GM12878 (cell line): ENCODE measurements around the gene TAF3. TPM values are rescaled to one million over a fixed set of nuclear protein-coding genes. Genes with fewer than 3 reads are reported as not detected.

Experiments used
- ATAC-seq: fragments of 200-7000 bp; cut with Tn5 transposase; 3 replicates; pipeline ENCODE4 v1.9.1; 2020; ENCODE audit warnings: mild to moderate bottlenecking, moderate library complexity
- BruUV-seq: library from RNA; stranded (reverse); fragments of 400-500 nt; replicated peaks from 2 replicates; lab custom pipeline; 2021; lab: Mats Ljungman, UMichigan
- CTCF ChIA-PET: fragments of 300-600 bp; sonication (Branson Sonifier 250); formaldehyde crosslinking; extraction: SDS; loops from one replicate; lab custom pipeline; 2021; ENCODE audit warnings: inconsistent platforms; lab: Yijun Ruan, JAX
- POLR2A ChIA-PET: fragments of 350-600 bp; formaldehyde crosslinking; extraction: SDS; loops from one replicate; lab custom pipeline; 2021; ENCODE audit warnings: inconsistent platforms; lab: Charles Lee
- RAD21 ChIA-PET: fragments of 300-600 bp; sonication (Branson Sonifier 250); formaldehyde crosslinking; loops from one replicate; lab custom pipeline; 2023; ENCODE audit warnings: antibody characterized with exemption; ENCODE audit not compliant: unreplicated experiment; lab: Charles Lee
- SMC1A ChIA-PET: fragments of 300-600 bp; sonication (Branson Sonifier 250); formaldehyde crosslinking; loops from one replicate; lab custom pipeline; 2023; ENCODE audit not compliant: unreplicated experiment, uncharacterized antibody; lab: Charles Lee
- DNase-seq: peaks from one replicate; pipeline ENCODE4 v3.0.0-alpha.2; 2011; ENCODE audit warnings: low read depth, low spot score
- FAIRE-seq: peaks from 3 replicates; lab custom pipeline; 2011; peaks lifted over from hg19 to GRCh38; lab: Jason Lieb, UNC
- H2AFZ ChIP-seq: 2 replicates; pipeline ENCODE4 v1.6.0; 2011; ENCODE audit warnings: low read depth, low read length, control low read depth; ENCODE audit not compliant: control insufficient read depth
- H3K27ac ChIP-seq: 2 replicates; pipeline ENCODE4 v1.5.1; 2011; ENCODE audit warnings: control low read depth; ENCODE audit not compliant: control insufficient read depth, insufficient read depth
- H3K27me3 ChIP-seq, 2 experiments: replicated peaks in 1 of 2; 2 replicates each; pipeline versions ENCODE4 v1.6.0 to v1.6.1; 2011; ENCODE audit warnings: low read length in 1 of 2; ENCODE audit not compliant: control insufficient read depth in 2 of 2, insufficient read depth in 2 of 2
- H3K36me3 ChIP-seq, 2 experiments: 2 replicates each; pipeline ENCODE4 v1.5.1; 2011; ENCODE audit warnings: low read length in 1 of 2; ENCODE audit not compliant: control insufficient read depth in 2 of 2, insufficient read depth in 2 of 2
- H3K4me1 ChIP-seq: 2 replicates; pipeline ENCODE4 v1.6.1; 2011; ENCODE audit warnings: mild to moderate bottlenecking, low read length, moderate library complexity, mixed read lengths; ENCODE audit not compliant: control insufficient read depth, insufficient read depth
- H3K4me2 ChIP-seq: 2 replicates; pipeline ENCODE4 v1.6.0; 2011; ENCODE audit warnings: control low read depth; ENCODE audit not compliant: control insufficient read depth, insufficient read depth
- H3K4me3 ChIP-seq: fragments of 200-600 bp; sonication (generic); 2 replicates; pipeline ENCODE4 v1.5.1; 2016
- H3K79me2 ChIP-seq: 2 replicates; pipeline ENCODE4 v1.6.0; 2011; ENCODE audit warnings: low read length; ENCODE audit not compliant: control insufficient read depth, insufficient read depth
- H3K9ac ChIP-seq: 2 replicates; pipeline ENCODE4 v1.8.0; 2011; ENCODE audit warnings: low read length, control low read depth, mixed read lengths; ENCODE audit not compliant: control insufficient read depth, insufficient read depth
- H3K9me3 ChIP-seq: replicated peaks from 3 replicates; pipeline ENCODE4 v1.5.1; 2011; ENCODE audit warnings: mild to moderate bottlenecking, low read length; ENCODE audit not compliant: control insufficient read depth, insufficient read depth
- H4K20me1 ChIP-seq: 2 replicates; pipeline ENCODE4 v1.6.0; 2011; ENCODE audit not compliant: control insufficient read depth, insufficient read depth
- CBX3 ChIP-seq: fragments of 200-600 bp; sonication (generic); IDR thresholded peaks from 2 replicates; pipeline ENCODE4 v1.6.1; 2016; ENCODE audit warnings: low read depth, borderline replicate concordance
- CREB1 ChIP-seq: IDR thresholded peaks from 2 replicates; pipeline ENCODE4 v1.6.1; 2012; ENCODE audit warnings: low read depth, mild to moderate bottlenecking, inconsistent platforms
- EGR1 ChIP-seq, 2 experiments: IDR thresholded peaks; 1 replicate in 1 of 2; 2 replicates in 1 of 2; pipeline ENCODE4 v1.6.1; 2011 to 2012; ENCODE audit warnings: low read depth in 2 of 2, low read length in 2 of 2, borderline replicate concordance in 1 of 2, mild to moderate bottlenecking in 1 of 2, moderate library complexity in 1 of 2
- JUNB ChIP-seq: IDR thresholded peaks from 2 replicates; pipeline ENCODE4 v1.6.1; 2016; ENCODE audit warnings: antibody characterized with exemption, mild to moderate bottlenecking
- KLF5 ChIP-seq: fragments of 450-650 bp; IDR thresholded peaks from 2 replicates; pipeline ENCODE4 v1.6.1; 2014; ENCODE audit warnings: mild to moderate bottlenecking; ENCODE audit not compliant: partially characterized antibody
- PAX5 ChIP-seq: IDR thresholded peaks from 2 replicates; pipeline ENCODE4 v1.6.1; 2011; ENCODE audit warnings: low read depth, low read length, borderline replicate concordance
- PBX3 ChIP-seq: IDR thresholded peaks from 2 replicates; pipeline ENCODE4 v1.6.1; 2011; ENCODE audit warnings: mild to moderate bottlenecking, low read depth, low read length, moderate library complexity; ENCODE audit not compliant: insufficient replicate concordance
- PML ChIP-seq: IDR thresholded peaks from 2 replicates; pipeline ENCODE4 v1.6.1; 2012; ENCODE audit warnings: low read length, inconsistent platforms
- POLR2A ChIP-seq: IDR thresholded peaks from 2 replicates; pipeline ENCODE4 v1.6.1; 2011; ENCODE audit warnings: low read depth, mild to moderate bottlenecking, low read length
- POU2F2 ChIP-seq: IDR thresholded peaks from 3 replicates; pipeline ENCODE4 v1.6.1; 2011; ENCODE audit warnings: low read depth, mild to moderate bottlenecking, low read length, borderline replicate concordance
- RAD21 ChIP-seq: IDR thresholded peaks from 2 replicates; pipeline ENCODE4 v1.6.1; 2011; ENCODE audit warnings: mild to moderate bottlenecking, low read depth, low read length, moderate library complexity; ENCODE audit not compliant: insufficient read depth
- RELB ChIP-seq: fragments of 450-650 bp; IDR thresholded peaks from 2 replicates; pipeline ENCODE4 v1.6.1; 2017; ENCODE audit warnings: low read depth, mild to moderate bottlenecking, moderate library complexity
- SIX5 ChIP-seq: IDR thresholded peaks from 2 replicates; pipeline ENCODE4 v1.6.1; 2011; ENCODE audit warnings: mild to moderate bottlenecking, low read depth, low read length, moderate library complexity; ENCODE audit not compliant: severe bottlenecking
- SMAD1 ChIP-seq: fragments of 450-650 bp; IDR thresholded peaks from 2 replicates; pipeline ENCODE4 v1.6.1; 2018; ENCODE audit warnings: mild to moderate bottlenecking, low read depth; ENCODE audit not compliant: partially characterized antibody
- SMC3 ChIP-seq: IDR thresholded peaks from 2 replicates; pipeline ENCODE4 v1.6.1; 2011; ENCODE audit warnings: low read length, improper control_type of control experiment, borderline replicate concordance
- ZNF592 ChIP-seq: fragments of 450-650 bp; IDR thresholded peaks from 2 replicates; pipeline ENCODE4 v1.6.1; 2017; ENCODE audit warnings: mild to moderate bottlenecking, moderate library complexity
- WGBS: methylation state at CpG from one replicate; pipeline ENCODE4 v1.1.6; 2016; ENCODE audit warnings: low lambda C conversion rate; ENCODE audit not compliant: insufficient replicate concordance, insufficient coverage; ENCODE audit errors: missing lambda C conversion rate; 5-methylcytosine and 5-hydroxymethylcytosine counted together
- in situ Hi-C: fragments of 300-500 bp; cut with MboI; formaldehyde crosslinking; loops from 9 replicates; pipeline ENCODE4 v1.14.3; 2018; ENCODE audit warnings: mixed read lengths
- intact Hi-C: fragments of 100-400 bp; cut with micrococcal nuclease; formaldehyde crosslinking; loops from one replicate; pipeline ENCODE4 v1.14.2; 2022; ENCODE audit not compliant: unreplicated experiment
- polyA plus RNA-seq, 11 experiments: library from polyadenylated mRNA; depleted of rRNA in 4 of 11; unstranded in 6 of 11; stranded (reverse) in 5 of 11; fragments of >200 nt; fragmentation: Nextera tagmentation in 4 of 11; fragmentation: Illumina TruSeq in 1 of 11; extraction: Ambion mirVana in 4 of 11; extraction: Trizol in 1 of 11; gene quantifications; 1 replicate in 1 of 11; 2 replicates in 10 of 11; pipeline versions ENCODE4 v1.2.1 to v1.2.3, GENCODE V29; 2011 to 2016; ENCODE audit warnings: inconsistent platforms in 2 of 11, missing spikeins in 2 of 11, low read depth in 1 of 11
- total RNA-seq, 4 experiments: library from RNA; depleted of rRNA in 3 of 4; stranded (reverse); fragments of >200 nt in 3 of 4; fragmentation: Illumina TruSeq in 1 of 4; extraction: Trizol in 1 of 4; gene quantifications; 2 replicates each; pipeline versions ENCODE4 v1.2.1 to v1.2.3, GENCODE V29; 2013 to 2021

TAF3 gene
- total and polyA plus RNA-seq, 10 of the 15 experiments (the other 5 are each of a cell fraction or from before 2014, with no cell fraction given): 2.0 to 10.1 (median 3.7) TPM

- TF ChIP-seq ZNF592: no peak
- TF ChIP-seq EGR1 (IDR thresholded peaks at IDR 0.05; ENCODE audit: borderline replicate concordance in 1 of 2, low read depth in 2 of 2, low read length in 2 of 2): no peak
- TF ChIP-seq POU2F2: no peak
- no peak for TF ChIP-seq JUNB
Measured at GRCh38 chr10:7788639-7789286, 29.5 kb upstream of the TAF3 start (continued).

- peaks cover 0 to 4% of the 10 kb centered on the region in 2 experiments; a peak in 1 of 4 replicates for H3K36me3 ChIP-seq
- no peaks in the 10 kb centered on the region; the same call in 1 of the 2 replicates for H3K4me1 ChIP-seq
- H3K79me2 ChIP-seq: peaks cover 95% of the 10 kb centered on the region
- H3K27ac ChIP-seq: peak overlapping the region; percentile 18; the same call in 1 of the 2 replicates
- ChIA-PET SMC1A (interaction anchor here (1.0 to 1.6 kb wide), 2 partner anchors 10 to 31 kb away, joined by 3 to 5 read pairs; no protein-coding TSS in a partner anchor), CTCF (interaction anchor here (1.2 to 3.4 kb wide), 2 partner anchors 30 to 1419 kb away, joined by 3 to 24 read pairs; partner anchors contain the start of gene TAF3), POLR2A (no interaction called here), RAD21 (interaction anchor here (0.8 kb wide), 1 partner anchor 28 kb away, joined by 4 read pairs; no protein-coding TSS in a partner anchor)
- no peaks in the 10 kb centered on the region for H3K9me3 ChIP-seq
- peak overlapping the region; percentile 94 for H3K9ac ChIP-seq
- no peaks in the 10 kb centered on the region for H3K27me3 ChIP-seq
- no peak for FAIRE-seq
- H3K4me2 ChIP-seq: peak overlapping the region; percentile 88
- H3K4me3 ChIP-seq: peak overlapping the region; percentile 97
- intact Hi-C loops: loop anchor here (10.0 kb wide), 1 partner anchor 265 kb away; no protein-coding TSS in a partner anchor
- 48% methylated on average over 3 of the region's 3 CpGs for WGBS
- no peak for DNase-seq
- no peak overlapping the region for H2AFZ ChIP-seq
- no TSS peak for BruUV-seq
- no peaks in the 10 kb centered on the region; the same call in 1 of the 2 replicates for H4K20me1 ChIP-seq
- no peak for ATAC-seq
- in situ Hi-C loops: no loop called here
- no peak for TF ChIP-seq PAX5
- no peak for TF ChIP-seq SMAD1
- TF ChIP-seq KLF5: no peak
- no peak for TF ChIP-seq RAD21
- TF ChIP-seq CBX3: no peak
- no peak for TF ChIP-seq CREB1
- TF ChIP-seq SMC3: no peak
- TF ChIP-seq RELB: no peak
- TF ChIP-seq POLR2A: no peak
- no peak for TF ChIP-seq SIX5
- no peak for TF ChIP-seq PBX3
- TF ChIP-seq PML: no peak
Measured at GRCh38 chr10:7789390-7789789, 28.9 kb upstream of the TAF3 start.
